ENCODE measurements around the gene HCN1. TPM values are rescaled to one million over a fixed set of nuclear protein-coding genes. Genes with fewer than 3 reads are reported as not detected.
"Not testable (repeated sequence)": the region's sequence is repeated elsewhere in the genome, so short reads cannot be mapped to it uniquely, and the experiment has no call there.

Gene HCN1
- total RNA-seq, 6 experiments from 2014 or later, result not detected

GRCh38 chr5:45601424-45601823, 94.8 kb downstream of the HCN1 start:
- H3K36me3 Mint-ChIP-seq (ENCODE audit: low read depth), result no peaks in the 10 kb centered on the region
- TF ChIP-seq CTCF (IDR thresholded peaks at IDR 0.05), result no peak
- H3K27ac Mint-ChIP-seq, result no peak overlapping the region
- no peak for DNase-seq
- no peaks in the 10 kb centered on the region for H3K27me3 Mint-ChIP-seq (ENCODE audit: insufficient read depth)
- no peak overlapping the region for H3K4me3 Mint-ChIP-seq
- peaks cover 35% of the 10 kb centered on the region for H3K9me3 Mint-ChIP-seq
- H3K4me1 Mint-ChIP-seq (ENCODE audit: low read depth), result no peaks in the 10 kb centered on the region

GRCh38 chr5:45596320-45596719, 99.9 kb downstream of the HCN1 start:
- Mint-ChIP-seq H3K27me3 (ENCODE audit: insufficient read depth) (no peaks in the 10 kb centered on the region), H3K9me3 (peaks cover 33% of the 10 kb centered on the region), H3K36me3 (ENCODE audit: low read depth) (no peaks in the 10 kb centered on the region), H3K27ac (no peak overlapping the region), H3K4me1 (ENCODE audit: low read depth) (no peaks in the 10 kb centered on the region), H3K4me3 (no peak overlapping the region)
- DNase-seq, result no peak
- no peak for TF ChIP-seq CTCF (IDR thresholded peaks at IDR 0.05)

- peaks cover 28% of the 10 kb centered on the region for H3K9me3 Mint-ChIP-seq
- H3K27ac Mint-ChIP-seq; H3K4me3 Mint-ChIP-seq; H3K36me3 Mint-ChIP-seq (ENCODE audit: low read depth); H3K27me3 Mint-ChIP-seq (ENCODE audit: insufficient read depth); H3K4me1 Mint-ChIP-seq (ENCODE audit: low read depth); DNase-seq: not testable (repeated sequence)
These were observed 110.2 kb downstream of the HCN1 start for GRCh38 chr5:45586001-45586400.

- Mint-ChIP-seq H3K36me3 (ENCODE audit: low read depth) (no peaks in the 10 kb centered on the region), H3K9me3 (peaks cover 29% of the 10 kb centered on the region), H3K27me3 (ENCODE audit: insufficient read depth) (no peaks in the 10 kb centered on the region), H3K27ac (no peak overlapping the region), H3K4me3 (no peak overlapping the region), H3K4me1 (ENCODE audit: low read depth) (no peaks in the 10 kb centered on the region)
- TF ChIP-seq CTCF (IDR thresholded peaks at IDR 0.05), result no peak
- DNase-seq, result no peak
These were observed 117.9 kb downstream of the HCN1 start for GRCh38 chr5:45578270-45578669.

- DNase-seq, result no peak
- Mint-ChIP-seq H3K27me3 (ENCODE audit: insufficient read depth) (no peaks in the 10 kb centered on the region), H3K27ac (no peak overlapping the region), H3K4me1 (ENCODE audit: low read depth) (no peaks in the 10 kb centered on the region), H3K9me3 (peaks cover 8% of the 10 kb centered on the region), H3K36me3 (ENCODE audit: low read depth) (no peaks in the 10 kb centered on the region), H3K4me3 (no peak overlapping the region)
- TF ChIP-seq CTCF (IDR thresholded peaks at IDR 0.05), result no peak
These were observed 127.4 kb downstream of the HCN1 start for GRCh38 chr5:45568813-45569212.

GRCh38 chr5:45542421-45542820, 153.8 kb downstream of the HCN1 start:
- Mint-ChIP-seq H3K9me3 (peaks cover 28% of the 10 kb centered on the region), H3K4me3 (no peak overlapping the region), H3K27ac (no peak overlapping the region)

More at GRCh38 chr5:45542421-45542820, 153.8 kb downstream of the HCN1 start:
- Mint-ChIP-seq H3K36me3 (ENCODE audit: low read depth) (no peaks in the 10 kb centered on the region; the same call in 1 of the 2 replicates), H3K27me3 (ENCODE audit: insufficient read depth) (no peaks in the 10 kb centered on the region), H3K4me1 (ENCODE audit: low read depth) (no peaks in the 10 kb centered on the region)
- no peak for TF ChIP-seq CTCF (IDR thresholded peaks at IDR 0.05)
- no peak for DNase-seq
